Measurements from ENCODE around the gene NADK2. TPM values are rescaled to one million over a fixed set of nuclear protein-coding genes. Genes with fewer than 3 reads are reported as not detected.

Gene NADK2
- total and polyA plus RNA-seq, 10 of the 15 experiments (the other 5 are each of a cell fraction or from before 2014, with no cell fraction given), result 2.4 to 9.0 (median 6.3) TPM

- no peak overlapping the region for H3K4me3 ChIP-seq
- H3K36me3 ChIP-seq (ENCODE audit: control insufficient read depth in 2 of 2, insufficient read depth in 2 of 2, low read length in 1 of 2), result peaks cover 3 to 11% of the 10 kb centered on the region in 2 experiments; a peak in 3 of 4 replicates
- no peak overlapping the region for H3K27ac ChIP-seq (ENCODE audit: control insufficient read depth, insufficient read depth)
- H3K9ac ChIP-seq (ENCODE audit: control insufficient read depth, insufficient read depth, low read length), result no peak overlapping the region
- SMC1A ChIA-PET (ENCODE audit: uncharacterized antibody, unreplicated experiment), result interaction anchor here (0.7 to 3.1 kb wide), 21 partner anchors 11 to 521 kb away, joined by 3 to 23 read pairs (median 6); partner anchors contain the start of gene NADK2
- no peaks in the 10 kb centered on the region for H3K27me3 ChIP-seq (replicated peaks in 1 of 2; ENCODE audit: control insufficient read depth in 2 of 2, insufficient read depth in 2 of 2, low read length in 1 of 2)
- RAD21 ChIA-PET (ENCODE audit: unreplicated experiment), result interaction anchor here (0.6 to 2.4 kb wide), 11 partner anchors 22 to 518 kb away, joined by 3 to 21 read pairs (median 3); partner anchors contain the start of genes LMBRD2, NADK2 and SKP2
- POLR2A ChIA-PET, result interaction anchor here (0.7 to 2.5 kb wide), 2 partner anchors 21 to 26 kb away, joined by 3 to 6 read pairs; partner anchors contain the start of gene SKP2
- no TSS peak for BruUV-seq (replicated peaks)
- WGBS (ENCODE audit: insufficient coverage, insufficient replicate concordance, low lambda C conversion rate, missing lambda C conversion rate), result 95% methylated on average over 3 of the region's 3 CpGs
- no peaks in the 10 kb centered on the region for H3K79me2 ChIP-seq (ENCODE audit: control insufficient read depth, insufficient read depth, low read length)
- no peak for FAIRE-seq
- in situ Hi-C loops (cut with MboI) (loop anchor here (10.0 kb wide), 1 partner anchor 516 kb away; no protein-coding TSS in a partner anchor), intact Hi-C loops (cut with micrococcal nuclease; ENCODE audit: unreplicated experiment) (loop anchor here (1.0 to 5.0 kb wide), 5 partner anchors 64 to 514 kb away; partner anchors contain the start of gene NADK2)
- H4K20me1 ChIP-seq (ENCODE audit: control insufficient read depth, insufficient read depth), result no peaks in the 10 kb centered on the region
- DNase-seq (ENCODE audit: low read depth, low spot score), result no peak
- H2AFZ ChIP-seq (ENCODE audit: control insufficient read depth, low read depth, low read length), result no peak overlapping the region
- H3K4me2 ChIP-seq (ENCODE audit: control insufficient read depth, insufficient read depth), result no peak overlapping the region
- ATAC-seq, result no peak
- CTCF ChIA-PET, result interaction anchor here (0.7 to 4.5 kb wide), 35 partner anchors 8 to 518 kb away, joined by 3 to 34 read pairs (median 4); partner anchors contain the start of genes NADK2 and RANBP3L
- peaks cover 14% of the 10 kb centered on the region for H3K4me1 ChIP-seq (ENCODE audit: control insufficient read depth, insufficient read depth, low read length)
- no peaks in the 10 kb centered on the region for H3K9me3 ChIP-seq (replicated peaks; ENCODE audit: control insufficient read depth, insufficient read depth, low read length)
- no peak for TF ChIP-seq RCOR1 (conservative IDR thresholded peaks at IDR 0.05; ENCODE audit: low read depth, low read length)
- TF ChIP-seq BHLHE40 (IDR thresholded peaks at IDR 0.05; ENCODE audit: borderline replicate concordance in 1 of 2, low read depth in 2 of 2, low read length in 1 of 2), result no peak
- no peak for TF ChIP-seq ETV6 (conservative IDR thresholded peaks at IDR 0.05 in 1 of 2, IDR thresholded peaks at IDR 0.05 in 1 of 2; ENCODE audit: borderline replicate concordance in 1 of 2, low read depth in 1 of 2)
- no peak for TF ChIP-seq ZNF207 (IDR thresholded peaks at IDR 0.05; ENCODE audit: borderline replicate concordance)
- no peak for TF ChIP-seq YBX1 (IDR thresholded peaks at IDR 0.05)
- no peak for TF ChIP-seq NKRF (conservative IDR thresholded peaks at IDR 0.05)
- TF ChIP-seq POLR2AphosphoS5 (IDR thresholded peaks at IDR 0.05; ENCODE audit: low read length), result no peak
- TF ChIP-seq PML (IDR thresholded peaks at IDR 0.05; ENCODE audit: low read length), result no peak
- no peak for TF ChIP-seq CUX1 (IDR thresholded peaks at IDR 0.05; ENCODE audit: insufficient replicate concordance, low read depth, low read length)
- TF ChIP-seq CTCF (IDR thresholded peaks at IDR 0.05 in 2 of 3, conservative IDR thresholded peaks at IDR 0.05 in 1 of 3; ENCODE audit: control insufficient read depth in 2 of 3, extremely low read depth in 1 of 3, insufficient read depth in 1 of 3, low read depth in 3 of 3, low read length in 3 of 3), result no peak
- no peak for TF ChIP-seq SRF (IDR thresholded peaks at IDR 0.05; ENCODE audit: low read depth in 2 of 2, low read length in 2 of 2)
- TF ChIP-seq CBFB (IDR thresholded peaks at IDR 0.05; ENCODE audit: low read depth), result no peak
- TF ChIP-seq NRF1 (conservative IDR thresholded peaks at IDR 0.05; ENCODE audit: low read depth, low read length), result no peak
Observed at GRCh38 chr5:36178524-36178890, 63.2 kb downstream of the NADK2 start.
